CD4-positive, alpha-beta T cell treated with Interleukin-10 for 1 hour (primary cell): ENCODE results near the gene SASS6.
A peak's percentile ranks its signal among the peaks of the same experiment; 100 is the strongest.

ENCODE experiments used
- DNase-seq: peaks from one replicate; pipeline ENCODE4 v3.0.0-alpha.2; 2020

Gene SASS6

GRCh38 chr1:100039591-100039990 lies 93.1 kb downstream of the SASS6 start:
- no peak for DNase-seq

- DNase-seq: peak; percentile 90
These were observed 94.0 kb downstream of the SASS6 start for GRCh38 chr1:100038660-100039287.

GRCh38 chr1:100037927-100038659 lies 94.6 kb downstream of the SASS6 start:
- peak; percentile 92 for DNase-seq

- no peak for DNase-seq
These were observed 95.1 kb downstream of the SASS6 start for GRCh38 chr1:100037656-100037926.

- no peak for DNase-seq
These were observed 95.7 kb downstream of the SASS6 start for GRCh38 chr1:100036718-100037655.

- no peak for DNase-seq
These were observed 97.5 kb downstream of the SASS6 start for GRCh38 chr1:100035214-100035613.

GRCh38 chr1:100034470-100034869 lies 98.3 kb downstream of the SASS6 start:
- peak; percentile 33 for DNase-seq
